ENCODE results near the gene HMGB4. TPM values are rescaled to one million over a fixed set of nuclear protein-coding genes. Genes with fewer than 3 reads are reported as not detected.

Gene HMGB4
- total RNA-seq, 1 donor = not detected

- H3K27ac ChIP-seq (ENCODE audit: low read depth, low read length) = no peak overlapping the region
- TF ChIP-seq CTCF (IDR thresholded peaks at IDR 0.05; ENCODE audit: extremely low read depth, low read depth, low read length) = no peak
- no peak overlapping the region for H2AFZ ChIP-seq (ENCODE audit: low read length)
- H4K20me1 ChIP-seq (ENCODE audit: insufficient read depth, low read length) = no peaks in the 10 kb centered on the region
- H3K79me2 ChIP-seq (ENCODE audit: insufficient read depth, low read length) = no peaks in the 10 kb centered on the region
- H3K36me3 ChIP-seq (ENCODE audit: insufficient read depth, low read length) = no peaks in the 10 kb centered on the region
- no peaks in the 10 kb centered on the region for H3K9me3 ChIP-seq (ENCODE audit: low read depth, low read length)
- DNase-seq (ENCODE audit: insufficient read length, low spot score, missing footprints) = no peak
- no peaks in the 10 kb centered on the region for H3K4me1 ChIP-seq (ENCODE audit: insufficient read depth, low read length)
- no peaks in the 10 kb centered on the region for H3K27me3 ChIP-seq (ENCODE audit: insufficient read depth, low read length)
- H3K4me2 ChIP-seq (ENCODE audit: insufficient read depth, low read length) = no peak overlapping the region
- H3K4me3 ChIP-seq (ENCODE audit: insufficient read depth, low read length) = no peak overlapping the region
Measured at GRCh38 chr1:33906156-33906555, 42.3 kb downstream of the HMGB4 start.

GRCh38 chr1:33908324-33908956 lies 44.6 kb downstream of the HMGB4 start:
- no peak overlapping the region for H2AFZ ChIP-seq (ENCODE audit: low read length)
- no peak for DNase-seq (ENCODE audit: insufficient read length, low spot score, missing footprints)
- no peak overlapping the region for H3K4me3 ChIP-seq (ENCODE audit: insufficient read depth, low read length)
- no peaks in the 10 kb centered on the region for H3K4me1 ChIP-seq (ENCODE audit: insufficient read depth, low read length)
- no peak overlapping the region for H3K27ac ChIP-seq (ENCODE audit: low read depth, low read length)
- TF ChIP-seq CTCF (IDR thresholded peaks at IDR 0.05; ENCODE audit: extremely low read depth, low read depth, low read length) = no peak
- no peak overlapping the region for H3K4me2 ChIP-seq (ENCODE audit: insufficient read depth, low read length)
- no peaks in the 10 kb centered on the region for H4K20me1 ChIP-seq (ENCODE audit: insufficient read depth, low read length)
- H3K36me3 ChIP-seq (ENCODE audit: insufficient read depth, low read length) = no peaks in the 10 kb centered on the region
- H3K9me3 ChIP-seq (ENCODE audit: low read depth, low read length) = no peaks in the 10 kb centered on the region
- no peaks in the 10 kb centered on the region for H3K79me2 ChIP-seq (ENCODE audit: insufficient read depth, low read length)
- no peaks in the 10 kb centered on the region for H3K27me3 ChIP-seq (ENCODE audit: insufficient read depth, low read length)

Measured in osteoblast (primary cell).